Astrocyte (in vitro differentiated cells and primary cell): ENCODE data around the gene LTK.

Experiments
- CTCF ChIP-seq: IDR thresholded peaks from 2 replicates; pipeline ENCODE4 v1.5.1; 2011; ENCODE audit warnings: low read depth, mild to moderate bottlenecking, inconsistent platforms, low read length, moderate library complexity; ENCODE audit not compliant: insufficient read depth
- EZH2 ChIP-seq: IDR thresholded peaks from 2 replicates; pipeline ENCODE4 v1.6.1; 2012; ENCODE audit warnings: mild to moderate bottlenecking, low read length, inconsistent platforms; ENCODE audit not compliant: insufficient read depth

DNA sequence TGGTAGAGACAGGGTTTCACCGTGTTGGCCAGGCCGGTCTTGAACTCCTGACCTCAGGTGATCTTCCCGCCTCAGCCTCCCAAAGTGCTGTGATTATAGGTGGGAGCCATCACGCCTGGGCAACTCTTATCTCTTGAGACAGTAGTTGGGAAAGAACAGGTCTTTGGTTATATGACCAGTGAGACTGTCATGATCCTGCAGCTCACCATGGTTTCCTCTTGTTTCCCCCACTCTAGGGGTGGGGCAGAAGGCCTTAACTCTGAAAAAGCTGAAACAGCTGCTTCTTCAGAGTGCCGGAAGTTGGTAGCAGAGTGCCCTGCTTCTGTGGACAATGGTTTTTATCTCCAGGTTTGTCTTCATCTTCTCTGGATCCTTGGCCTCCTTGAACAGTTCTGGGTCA lies 40.7 kb upstream of the LTK start:
- TF ChIP-seq CTCF: no peak
- no peak for TF ChIP-seq EZH2
